ENCODE measurements around the gene EQTN. TPM values are rescaled to one million over a fixed set of nuclear protein-coding genes. Genes with fewer than 3 reads are reported as not detected.

Gene EQTN
- polyA plus RNA-seq, 1 experiment = not detected

DNA sequence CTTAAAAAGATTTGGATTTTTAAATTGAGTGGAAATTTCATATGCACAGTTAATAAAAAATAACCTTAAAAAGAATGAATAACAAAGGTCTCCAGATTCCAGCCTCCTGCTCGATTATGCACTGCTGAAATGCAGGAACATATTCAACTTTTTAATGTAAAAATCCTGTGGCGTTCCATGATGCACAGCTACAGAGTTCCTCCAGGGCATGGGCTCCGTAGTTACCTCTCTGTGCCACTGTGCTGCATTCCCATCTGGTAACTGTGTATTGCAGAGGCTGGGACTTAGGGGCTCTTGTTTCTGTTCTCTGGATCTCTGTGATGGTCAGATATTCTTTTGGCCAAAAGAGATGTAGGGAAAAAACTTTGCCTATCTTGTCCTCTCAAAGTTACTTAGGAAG, 31.5 kb upstream of the EQTN start:
- no peak for TF ChIP-seq CTCF (IDR thresholded peaks at IDR 0.05; ENCODE audit: insufficient read depth, low read depth, low read length)
- DNase-seq (ENCODE audit: low read depth) = no peak
- Histone ChIP-seq H3K27me3 (ENCODE audit: control insufficient read depth, insufficient read depth, low read length) (no peaks in the 10 kb centered on the region), H3K4me3 (ENCODE audit: low read depth, low read length) (no peak overlapping the region), H3K36me3 (ENCODE audit: control insufficient read depth, insufficient read depth, low read length) (no peaks in the 10 kb centered on the region)
- ChIA-PET POLR2A (no interaction called here), CTCF (no interaction called here)

- POLR2A ChIA-PET = no interaction called here
These were observed 14.2 kb upstream of the EQTN start for GRCh38 chr9:27311184-27311583.

GRCh38 chr9:27310582-27310981, 13.6 kb upstream of the EQTN start:
- Histone ChIP-seq H3K4me3 (ENCODE audit: low read depth, low read length) (no peak overlapping the region), H3K36me3 (ENCODE audit: control insufficient read depth, insufficient read depth, low read length) (no peaks in the 10 kb centered on the region), H3K27me3 (ENCODE audit: control insufficient read depth, insufficient read depth, low read length) (no peaks in the 10 kb centered on the region; the same call in 1 of the 2 replicates)
- TF ChIP-seq CTCF (IDR thresholded peaks at IDR 0.05; ENCODE audit: insufficient read depth, low read depth, low read length) = no peak
- POLR2A ChIA-PET = no interaction called here
- DNase-seq (ENCODE audit: low read depth) = no peak
- CTCF ChIA-PET = no interaction called here

More at GRCh38 chr9:27311184-27311583, 14.2 kb upstream of the EQTN start:
- H3K27me3 ChIP-seq (ENCODE audit: control insufficient read depth, insufficient read depth, low read length) = no peaks in the 10 kb centered on the region; the same call in 1 of the 2 replicates
- no peak for TF ChIP-seq CTCF (IDR thresholded peaks at IDR 0.05; ENCODE audit: insufficient read depth, low read depth, low read length)
- no peak for DNase-seq (ENCODE audit: low read depth)
- no peaks in the 10 kb centered on the region for H3K36me3 ChIP-seq (ENCODE audit: control insufficient read depth, insufficient read depth, low read length)
- H3K4me3 ChIP-seq (ENCODE audit: low read depth, low read length) = no peak overlapping the region
- CTCF ChIA-PET = no interaction called here

- ChIA-PET CTCF (interaction anchor here (1.3 kb wide), 1 partner anchor 24 kb away, joined by 4 read pairs; no protein-coding TSS in a partner anchor), POLR2A (no interaction called here)
- no peaks in the 10 kb centered on the region; the same call in 1 of the 2 replicates for H3K27me3 ChIP-seq (ENCODE audit: control insufficient read depth, insufficient read depth, low read length)
- H3K4me3 ChIP-seq (ENCODE audit: low read depth, low read length) = no peak overlapping the region
- no peak for DNase-seq (ENCODE audit: low read depth)
- no peak for TF ChIP-seq CTCF (IDR thresholded peaks at IDR 0.05; ENCODE audit: insufficient read depth, low read depth, low read length)
- no peaks in the 10 kb centered on the region for H3K36me3 ChIP-seq (ENCODE audit: control insufficient read depth, insufficient read depth, low read length)
These were observed 11.9 kb upstream of the EQTN start for GRCh38 chr9:27308691-27309390.

DNA sequence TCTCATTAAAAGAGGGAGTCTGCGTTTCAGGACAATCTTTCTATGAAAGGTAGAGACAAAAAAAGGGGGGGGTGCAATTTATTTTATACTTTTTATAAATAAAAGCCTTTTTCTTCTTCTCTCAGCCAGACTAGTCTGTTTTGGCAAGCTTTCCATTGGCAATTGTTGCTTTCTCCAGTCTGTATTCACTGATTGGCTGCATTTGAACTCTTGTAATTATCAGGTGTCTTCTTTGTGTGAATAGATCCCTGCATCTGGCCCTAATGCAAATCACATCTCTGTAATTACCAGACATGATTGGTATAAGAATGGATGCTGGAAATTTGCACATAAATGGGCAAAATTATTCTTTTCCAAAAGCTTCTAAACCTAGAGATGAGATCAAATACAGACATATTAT, 7.6 kb upstream of the EQTN start:
- Histone ChIP-seq H3K36me3 (ENCODE audit: control insufficient read depth, insufficient read depth, low read length) (no peaks in the 10 kb centered on the region), H3K4me3 (ENCODE audit: low read depth, low read length) (no peak overlapping the region), H3K27me3 (ENCODE audit: control insufficient read depth, insufficient read depth, low read length) (no peaks in the 10 kb centered on the region)
- POLR2A ChIA-PET = no interaction called here
- CTCF ChIA-PET = interaction anchor here (1.1 kb wide), 1 partner anchor 272 kb away, joined by 5 read pairs; no protein-coding TSS in a partner anchor
- DNase-seq (ENCODE audit: low read depth) = no peak
- TF ChIP-seq CTCF (IDR thresholded peaks at IDR 0.05; ENCODE audit: insufficient read depth, low read depth, low read length) = no peak
